Pulmonary artery endothelial cell (primary cell): ENCODE measurements around the gene MUC6. TPM values are rescaled to one million over a fixed set of nuclear protein-coding genes. Genes with fewer than 3 reads are reported as not detected.

Experiments
- DNase-seq: peaks from one replicate; pipeline ENCODE4 v3.0.0-alpha.2; 2011; ENCODE audit warnings: low read depth, low spot score
- total RNA-seq: library from RNA; depleted of rRNA; stranded (reverse); fragments of >200 nt; gene quantifications from 2 replicates; pipeline ENCODE4 v1.2.3, GENCODE V29; 2014

Gene MUC6
- total RNA-seq = not detected in 2 replicates

GRCh38 chr11:1036303-1036923 is at the start of gene MUC6:
Gene MUC6 (minus strand): TSS chr11:1036718. CDS start chr11:1036655, 63 bp downstream.
- DNase-seq = no peak

GRCh38 chr11:1085440-1086170 is 49.1 kb upstream of the MUC6 start:
- DNase-seq = no peak

- DNase-seq = no peak
Observed at GRCh38 chr11:1084561-1085439, 48.3 kb upstream of the MUC6 start.

GRCh38 chr11:1083621-1084551 is 47.4 kb upstream of the MUC6 start:
- DNase-seq = no peak

GRCh38 chr11:1082728-1083620 is 46.5 kb upstream of the MUC6 start:
- no peak for DNase-seq

GRCh38 chr11:1082346-1082727 is 45.8 kb upstream of the MUC6 start:
- no peak for DNase-seq

- DNase-seq = no peak
Observed at GRCh38 chr11:1081601-1082311, 45.2 kb upstream of the MUC6 start.

GRCh38 chr11:1078191-1078601 is 41.7 kb upstream of the MUC6 start:
- DNase-seq = no peak

- no peak for DNase-seq
Observed at GRCh38 chr11:1077417-1078119, 41.0 kb upstream of the MUC6 start.

GRCh38 chr11:1077033-1077416 is 40.5 kb upstream of the MUC6 start:
- DNase-seq = no peak

GRCh38 chr11:1076061-1076665 is 39.6 kb upstream of the MUC6 start:
- DNase-seq = no peak

- DNase-seq = no peak
Observed at GRCh38 chr11:1075341-1075911, 38.9 kb upstream of the MUC6 start.

GRCh38 chr11:1074244-1075221 is 38.0 kb upstream of the MUC6 start, which contains the start of gene MUC2:
Gene MUC2 (plus strand): TSS chr11:1074874.
- DNase-seq = no peak

- DNase-seq = no peak
Observed at GRCh38 chr11:1073851-1074243, 37.3 kb upstream of the MUC6 start.

- peak; percentile 27 for DNase-seq
Observed at GRCh38 chr11:1073261-1073724, 36.8 kb upstream of the MUC6 start.

GRCh38 chr11:1072821-1073231 is 36.3 kb upstream of the MUC6 start:
- DNase-seq = no peak
